GM21717 (cell line): ENCODE data around the gene TMEM183A.
A peak's percentile ranks its signal among the peaks of the same experiment; 100 is the strongest.
"Not testable (repeated sequence)": the region's sequence is repeated elsewhere in the genome, so short reads cannot be mapped to it uniquely, and the experiment has no call there.

Source experiments
- ATAC-seq: cut with Tn5 transposase; IDR thresholded peaks from one replicate; pipeline ENCODE4 v1.9.1; 2021; ENCODE audit warnings: mild to moderate bottlenecking, moderate library complexity; ENCODE audit not compliant: unreplicated experiment

The TMEM183A gene

DNA sequence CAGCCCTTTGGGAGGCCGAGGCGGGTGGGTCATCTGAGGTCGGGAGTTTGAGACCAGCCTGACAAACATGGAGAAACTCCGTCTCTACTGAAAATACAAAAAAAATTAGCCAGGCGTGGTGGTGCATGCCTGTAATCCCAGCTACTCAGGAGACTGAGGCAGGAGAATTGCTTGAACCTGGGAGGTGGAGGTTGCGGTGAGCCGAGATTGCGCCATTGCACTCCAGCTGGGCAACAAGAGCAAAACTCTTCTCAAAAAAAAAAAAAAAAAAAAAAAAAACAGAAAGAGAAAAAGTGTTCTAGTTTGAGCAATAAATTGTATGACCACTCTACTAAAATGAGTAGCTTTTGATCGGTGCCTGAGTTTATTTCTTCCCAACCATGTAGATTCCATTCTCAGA, 21.1 kb upstream of the TMEM183A start:
- ATAC-seq, result not testable (repeated sequence)

GRCh38 chr1:202987255-202987654, 19.9 kb upstream of the TMEM183A start:
- ATAC-seq, result no peak

- ATAC-seq, result no peak
Measured at GRCh38 chr1:202987922-202988583, 19.1 kb upstream of the TMEM183A start.

DNA sequence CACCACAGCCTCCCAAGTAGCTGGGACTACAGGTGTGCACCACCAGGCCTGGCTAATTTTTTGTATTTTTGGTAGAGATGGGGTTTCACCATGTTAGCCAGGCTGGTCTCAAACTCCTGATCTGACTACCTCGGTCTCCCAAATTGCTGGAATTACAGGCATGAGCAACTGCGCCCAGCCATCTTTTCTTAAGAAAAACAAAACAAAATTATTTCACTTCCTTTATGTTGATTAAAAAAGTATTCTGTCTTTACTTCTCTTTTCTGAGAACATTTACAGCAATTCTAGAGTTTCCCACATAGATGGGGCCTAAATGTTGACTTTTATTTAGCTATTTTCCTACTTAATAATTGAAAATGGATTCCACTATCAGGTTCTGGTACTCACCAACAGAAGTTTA, 17.3 kb upstream of the TMEM183A start:
- no peak for ATAC-seq

DNA sequence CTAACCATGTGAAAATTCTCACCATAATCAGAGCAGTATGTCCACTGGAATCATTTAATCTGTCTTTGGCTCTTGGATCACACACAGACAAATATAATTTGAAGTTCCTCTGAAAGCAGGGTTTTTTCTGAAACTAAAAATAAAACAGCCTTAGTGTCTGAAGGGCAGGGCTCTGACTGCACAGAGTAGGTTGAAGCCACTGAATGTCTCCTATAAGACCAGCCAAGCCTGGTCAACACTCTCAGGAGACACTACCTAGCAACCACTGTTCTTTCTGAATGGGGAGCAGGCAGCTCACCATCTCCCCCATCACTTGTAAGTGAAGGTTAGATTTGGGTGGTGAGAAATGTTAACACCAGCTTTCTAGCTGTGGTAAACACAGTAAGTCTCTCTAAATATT, 16.1 kb upstream of the TMEM183A start:
- no peak for ATAC-seq

DNA sequence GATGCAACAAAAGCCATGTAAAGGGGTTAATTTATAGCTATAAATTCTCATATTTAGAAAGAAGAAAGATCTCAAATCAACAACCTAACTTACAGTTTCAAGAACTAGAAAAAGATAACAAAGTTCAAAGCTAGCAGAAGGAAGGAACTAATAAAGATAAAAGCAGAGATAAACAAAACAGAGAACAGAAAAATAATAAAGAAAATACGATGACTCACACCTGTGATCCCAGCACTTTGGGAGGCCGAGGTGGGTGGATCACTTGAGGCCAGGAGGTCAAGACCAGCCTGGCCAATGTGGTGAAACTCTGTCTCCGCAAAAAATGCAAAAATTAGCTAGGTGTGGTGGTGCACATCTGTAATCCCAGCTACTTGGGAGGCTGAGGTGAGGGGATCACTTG, 12.4 kb upstream of the TMEM183A start:
- ATAC-seq, result no peak

- ATAC-seq, result no peak
Measured at GRCh38 chr1:202998836-202999750, 8.1 kb upstream of the TMEM183A start.

DNA sequence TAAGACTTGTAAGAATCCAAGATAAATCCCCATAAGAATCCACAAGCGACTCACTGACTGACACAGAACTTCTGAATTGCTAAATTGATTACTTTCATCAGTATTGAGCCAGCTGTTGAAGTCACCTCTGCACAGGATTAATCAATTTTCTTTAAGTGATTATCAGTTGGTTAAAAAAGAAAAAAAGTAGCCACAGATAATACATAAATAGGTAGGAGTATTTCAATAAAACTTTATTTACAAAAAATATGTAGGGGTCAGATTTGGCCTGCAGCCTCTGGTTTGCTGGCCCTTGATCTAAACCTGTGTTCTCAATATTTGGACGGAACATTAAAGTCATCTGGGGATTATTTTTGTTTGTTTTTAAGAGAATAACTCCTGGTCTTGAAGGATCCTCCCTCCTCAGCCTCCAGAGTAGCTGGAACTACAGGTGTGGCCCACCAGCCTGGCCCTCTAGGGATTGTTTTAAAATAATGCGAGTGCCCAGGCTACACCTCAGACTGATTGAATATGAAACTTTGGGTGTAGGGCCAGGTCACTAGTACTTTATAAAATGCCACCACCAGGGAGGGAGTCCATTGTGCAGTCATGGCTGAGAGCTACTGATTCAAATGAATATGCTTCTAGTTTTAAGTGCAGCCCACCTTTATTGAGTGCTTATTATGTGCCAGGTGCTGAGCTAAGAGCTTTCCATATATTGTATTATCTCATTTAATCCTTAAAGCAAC, 6.8 kb upstream of the TMEM183A start:
- no peak for ATAC-seq

GRCh38 chr1:203001986-203002385, 5.2 kb upstream of the TMEM183A start:
- no peak for ATAC-seq

DNA sequence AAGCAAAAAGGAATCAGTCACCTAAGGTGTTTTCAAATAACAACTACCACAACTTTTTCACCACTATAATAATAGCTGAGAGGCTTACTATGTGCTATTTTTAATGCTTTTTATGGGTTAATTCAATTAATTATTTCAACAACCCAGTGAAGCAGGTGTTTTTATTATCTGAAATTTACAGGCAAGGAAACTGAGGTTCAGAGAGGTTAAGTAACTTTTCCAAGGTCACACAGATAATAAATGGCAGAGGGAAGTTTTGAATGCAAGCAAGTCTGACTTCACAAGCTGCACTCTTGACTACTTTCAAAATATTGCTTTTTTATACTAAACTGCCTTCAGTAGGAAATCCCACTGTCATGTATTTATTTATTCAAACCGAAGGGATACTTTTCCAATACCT, 4.2 kb upstream of the TMEM183A start:
- ATAC-seq, result no peak

DNA sequence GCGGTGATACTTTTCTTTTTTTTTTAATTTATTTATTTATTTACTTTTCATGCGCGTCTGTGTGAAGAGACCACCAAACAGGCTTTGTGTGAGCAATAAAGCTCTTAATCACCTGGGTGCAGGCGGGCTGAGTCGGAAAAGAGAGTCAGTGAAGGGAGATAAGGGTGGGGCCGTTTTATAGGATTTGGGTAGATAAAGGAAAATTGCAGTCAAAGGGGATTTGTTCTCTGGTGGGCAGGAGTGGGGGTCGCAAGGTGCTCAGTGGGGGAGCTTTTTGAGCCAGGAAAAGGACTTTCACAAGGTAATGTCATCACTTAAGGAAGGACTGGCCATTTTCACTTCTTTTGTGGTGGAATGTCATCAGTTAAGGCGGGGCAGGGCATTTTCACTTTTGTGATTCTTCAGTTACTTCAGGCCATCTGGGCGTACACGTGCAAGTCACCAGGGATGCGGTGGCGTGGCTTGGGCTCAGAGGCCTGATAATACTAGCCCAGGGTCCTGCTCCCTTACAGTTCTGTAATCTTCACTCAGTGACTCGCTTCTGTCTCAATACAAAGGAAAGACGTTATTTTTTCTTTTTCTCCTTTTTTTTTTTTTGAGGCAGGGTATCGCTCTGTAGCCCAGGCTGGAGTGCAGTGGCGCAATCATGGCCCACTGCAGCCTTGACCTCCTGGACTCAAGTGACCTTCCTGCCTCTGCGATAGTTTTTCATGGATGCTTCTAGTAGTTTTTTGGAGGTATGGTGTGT, 1.6 kb upstream of the TMEM183A start:
- ATAC-seq, result not testable (repeated sequence)

DNA sequence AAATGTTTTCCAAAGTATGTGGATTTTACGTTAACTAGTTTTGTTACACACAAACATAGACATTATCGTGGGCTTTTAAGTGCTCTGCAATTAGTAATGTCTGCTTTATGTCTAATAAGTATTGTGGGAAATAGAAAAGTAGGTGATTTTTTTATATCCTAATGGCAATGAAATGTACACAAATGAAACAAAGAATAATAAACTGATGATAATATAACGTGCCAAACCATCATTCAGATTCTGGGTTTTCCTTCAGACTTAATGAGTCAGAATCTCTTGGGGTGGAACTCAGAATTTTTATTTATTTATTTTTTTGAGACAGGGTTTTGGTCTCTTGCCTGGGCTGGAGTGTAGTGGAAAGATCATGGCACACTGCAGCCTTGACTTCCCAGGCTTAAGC, 2.0 kb downstream of the TMEM183A start:
- no peak for ATAC-seq

DNA sequence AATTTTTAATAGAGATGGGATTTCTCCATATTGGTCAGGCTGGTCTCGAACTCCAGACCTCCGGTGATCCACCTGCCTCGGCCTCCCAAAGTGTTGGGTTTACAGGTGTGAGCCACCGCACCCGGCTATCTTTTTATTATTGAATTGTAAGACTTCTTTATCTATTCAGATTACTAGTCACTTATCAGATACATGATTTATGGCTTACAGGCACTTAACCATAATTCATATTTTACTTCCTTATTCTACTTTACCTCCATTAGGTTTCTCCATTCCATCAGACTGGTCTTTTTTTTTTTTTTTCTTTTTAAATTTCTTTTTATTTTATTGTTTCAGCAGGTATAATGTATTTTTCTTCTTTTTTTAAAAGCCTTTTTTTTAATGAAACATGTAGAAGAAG, 4.4 kb downstream of the TMEM183A start:
- ATAC-seq, result no peak

DNA sequence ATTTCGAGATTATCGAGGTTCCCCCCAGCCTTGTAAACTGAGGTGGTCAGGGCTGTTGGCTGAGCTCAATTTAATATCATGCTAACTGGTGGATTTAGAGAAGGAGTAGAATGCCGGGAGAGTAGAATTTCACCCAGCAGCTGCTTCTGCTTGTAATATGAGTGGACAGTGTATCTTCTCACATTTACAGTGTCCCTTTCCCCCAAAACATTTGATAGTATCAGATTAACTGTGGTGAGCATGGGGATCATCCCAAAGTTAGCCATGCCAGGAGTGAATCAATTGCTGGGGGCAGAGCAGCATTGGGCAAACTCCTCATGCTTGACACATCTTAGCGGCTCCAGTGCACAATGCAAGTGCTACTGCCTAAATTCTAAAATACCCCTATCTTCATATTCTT, 9.9 kb downstream of the TMEM183A start:
- no peak for ATAC-seq

GRCh38 chr1:203017692-203018091, 10.5 kb downstream of the TMEM183A start:
- no peak for ATAC-seq

- ATAC-seq, result not testable (repeated sequence)
Measured at GRCh38 chr1:203022855-203023254, 15.7 kb downstream of the TMEM183A start.

DNA sequence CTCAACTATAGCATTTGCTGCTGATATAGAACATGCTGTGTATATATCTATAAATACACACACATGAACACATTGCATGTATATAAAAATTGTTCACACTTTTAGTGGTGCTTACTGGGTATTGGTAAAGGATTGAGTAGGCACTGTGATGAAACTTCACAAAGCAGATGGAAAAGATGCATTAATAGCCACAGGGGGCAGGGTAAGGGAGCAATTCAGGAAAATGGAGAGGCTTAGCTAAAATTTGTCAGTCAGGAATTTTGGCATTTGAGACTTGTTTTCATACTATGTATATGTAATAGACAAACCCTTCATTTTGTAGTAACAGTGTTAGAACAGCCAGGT, 18.5 kb downstream of the TMEM183A start:
- no peak for ATAC-seq

GRCh38 chr1:203026031-203026665, 19.0 kb downstream of the TMEM183A start, which contains the start of gene PPFIA4:
Gene PPFIA4 (plus strand): TSS chr1:203026491. CDS start chr1:203039009, 12,518 bp downstream.
- ATAC-seq, result peak; percentile 63

DNA sequence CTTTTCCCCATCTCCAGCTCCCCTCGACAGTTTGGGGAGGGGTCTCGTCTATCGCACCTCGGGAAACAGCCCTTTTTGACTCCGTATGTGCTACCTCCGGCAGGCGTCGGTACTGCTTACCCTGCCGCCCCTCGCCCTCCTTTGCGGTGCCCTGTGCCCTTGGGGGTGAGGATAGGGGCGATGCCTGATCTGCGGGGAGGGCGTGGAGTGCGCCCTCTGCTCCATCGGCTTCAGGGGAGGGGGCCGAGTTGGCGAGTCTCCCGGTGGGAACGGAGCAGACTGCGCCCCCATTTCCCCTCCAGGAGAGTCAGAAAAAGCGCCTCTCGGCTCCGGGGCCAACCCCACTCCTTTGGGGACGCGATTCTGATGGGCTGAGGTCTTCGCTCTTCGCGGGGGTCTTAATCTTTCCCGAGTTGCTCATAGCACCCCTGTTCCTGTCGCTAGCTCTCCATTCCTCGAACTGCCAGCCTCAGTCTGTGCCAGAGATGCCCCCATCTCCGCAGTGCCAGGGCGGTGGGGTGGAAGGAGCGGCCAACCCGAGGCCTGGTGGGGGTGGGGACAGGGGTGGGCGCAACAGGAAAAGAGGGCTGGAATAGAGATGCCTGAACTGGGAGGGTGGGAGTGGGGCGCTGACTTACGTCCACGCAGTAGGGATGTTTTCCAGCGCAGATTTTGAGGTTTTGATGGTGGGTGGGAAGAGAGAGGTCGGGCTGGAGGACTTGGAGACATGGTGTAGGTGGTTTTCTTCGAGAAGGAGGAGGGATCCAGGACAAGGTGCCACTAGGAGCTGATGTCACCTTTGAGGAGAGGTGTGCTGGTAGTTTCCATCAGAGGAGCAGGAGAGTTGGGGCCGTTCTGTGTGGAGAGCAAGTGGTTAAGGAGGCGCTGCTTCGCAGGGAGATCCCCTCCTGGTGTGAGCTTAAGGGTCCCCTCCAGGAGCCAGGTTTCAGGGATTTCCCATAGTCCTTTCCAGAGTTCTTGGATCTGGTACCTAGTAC, 19.8 kb downstream of the TMEM183A start:
- ATAC-seq, result peak; percentile 18
